H9 (cell line): ENCODE results near the gene NET1. TPM values are rescaled to one million over a fixed set of nuclear protein-coding genes. Genes with fewer than 3 reads are reported as not detected.

ENCODE experiments used
- DNase-seq: peaks from one replicate; pipeline ENCODE4 v3.0.0-alpha.2; 2017
- H2AFZ ChIP-seq: one replicate; pipeline ENCODE4 v1.6.1; 2013; ENCODE audit warnings: mild to moderate bottlenecking, low read length, control low read depth, moderate library complexity
- H2AK5ac ChIP-seq: 2 replicates; pipeline ENCODE4 v1.6.1; 2013; ENCODE audit warnings: low read length, control low read depth, mixed read lengths; ENCODE audit not compliant: insufficient read length
- H2BK120ac ChIP-seq: one replicate; pipeline ENCODE4 v1.6.1; 2013; ENCODE audit warnings: low read depth, mild to moderate bottlenecking, low read length, control low read depth, inconsistent platforms; ENCODE audit not compliant: poor library complexity, severe bottlenecking
- H2BK12ac ChIP-seq: 2 replicates; pipeline ENCODE4 v1.6.1; 2013; ENCODE audit warnings: low read length, control low read depth, mixed read lengths, low read depth; ENCODE audit not compliant: insufficient read length
- H2BK15ac ChIP-seq: 2 replicates; pipeline ENCODE4 v1.6.1; 2013; ENCODE audit warnings: low read depth, low read length, control low read depth
- H2BK20ac ChIP-seq: one replicate; pipeline ENCODE4 v1.6.1; 2013; ENCODE audit warnings: low read depth, mild to moderate bottlenecking, low read length, control low read depth, inconsistent platforms; ENCODE audit not compliant: poor library complexity, severe bottlenecking
- H2BK5ac ChIP-seq: 2 replicates; pipeline ENCODE4 v1.6.1; 2013; ENCODE audit warnings: low read length, control low read depth, mixed read lengths; ENCODE audit not compliant: insufficient read length
- H3K14ac ChIP-seq: 2 replicates; pipeline ENCODE4 v1.6.1; 2013; ENCODE audit warnings: low read length, control low read depth; ENCODE audit not compliant: insufficient read depth
- H3K18ac ChIP-seq: 2 replicates; pipeline ENCODE4 v1.6.1; 2013; ENCODE audit warnings: low read depth, mild to moderate bottlenecking, mixed read lengths, low read length, control low read depth; ENCODE audit not compliant: insufficient read length
- H3K23ac ChIP-seq: 2 replicates; pipeline ENCODE4 v1.6.1; 2013; ENCODE audit warnings: low read length, control low read depth, mixed read lengths, low read depth; ENCODE audit not compliant: insufficient read length
- H3K23me2 ChIP-seq: 2 replicates; pipeline ENCODE4 v1.6.1; 2013; ENCODE audit warnings: low read depth, mild to moderate bottlenecking, mixed read lengths, low read length, control low read depth; ENCODE audit not compliant: insufficient read length, poor library complexity, severe bottlenecking
- H3K27ac ChIP-seq: 2 replicates; pipeline ENCODE4 v1.5.1; 2013; ENCODE audit warnings: low read length, control low read depth, mixed read lengths, low read depth; ENCODE audit not compliant: insufficient read length
- H3K27me3 ChIP-seq: 2 replicates; pipeline ENCODE4 v1.6.1; 2013; ENCODE audit warnings: low read length, control low read depth, inconsistent platforms; ENCODE audit not compliant: insufficient read depth
- H3K4ac ChIP-seq: 2 replicates; pipeline ENCODE4 v1.6.1; 2013; ENCODE audit warnings: low read depth, mild to moderate bottlenecking, control low read depth, inconsistent platforms, low read length, moderate library complexity
- H3K4me1 ChIP-seq: 2 replicates; pipeline ENCODE4 v1.6.1; 2013; ENCODE audit warnings: low read length, control low read depth, inconsistent platforms; ENCODE audit not compliant: insufficient read depth
- H3K4me2 ChIP-seq: 2 replicates; pipeline ENCODE4 v1.6.1; 2013; ENCODE audit warnings: low read length, control low read depth, mixed read lengths; ENCODE audit not compliant: insufficient read length, insufficient read depth
- H3K56ac ChIP-seq: 2 replicates; pipeline ENCODE4 v1.6.1; 2013; ENCODE audit warnings: low read depth, mild to moderate bottlenecking, mixed read lengths, low read length, control low read depth; ENCODE audit not compliant: insufficient read length
- H3K79me1 ChIP-seq: 2 replicates; pipeline ENCODE4 v1.6.1; 2013; ENCODE audit warnings: low read depth, mild to moderate bottlenecking, moderate library complexity, low read length, control low read depth, inconsistent platforms; ENCODE audit not compliant: insufficient read depth, poor library complexity, severe bottlenecking
- H3K79me2 ChIP-seq: 2 replicates; pipeline ENCODE4 v1.6.1; 2013; ENCODE audit warnings: low read length, control low read depth, inconsistent platforms; ENCODE audit not compliant: insufficient read depth
- H3K9ac ChIP-seq: 2 replicates; pipeline ENCODE4 v1.6.1; 2013; ENCODE audit warnings: low read length, control low read depth, mixed read lengths; ENCODE audit not compliant: insufficient read length; ENCODE audit errors: extremely low read depth
- H3K9me3 ChIP-seq: one replicate; pipeline ENCODE4 v1.6.1; 2013; ENCODE audit warnings: low read depth, low read length, inconsistent platforms; ENCODE audit not compliant: control insufficient read depth
- H3T11ph ChIP-seq: one replicate; pipeline ENCODE4 v1.6.1; 2013; ENCODE audit warnings: mild to moderate bottlenecking, low read length, control low read depth, inconsistent platforms
- H4K20me1 ChIP-seq: one replicate; pipeline ENCODE4 v1.6.1; 2013; ENCODE audit not compliant: control insufficient read depth, insufficient read length, insufficient read depth
- H4K5ac ChIP-seq: 2 replicates; pipeline ENCODE4 v1.6.1; 2013; ENCODE audit warnings: low read depth, mild to moderate bottlenecking, mixed read lengths, low read length, control low read depth; ENCODE audit not compliant: insufficient read length
- H4K8ac ChIP-seq: replicated peaks from 2 replicates; pipeline ENCODE4 v1.6.1; 2013; ENCODE audit warnings: low read length, control low read depth, mixed read lengths, low read depth; ENCODE audit not compliant: insufficient read length
- H4K91ac ChIP-seq: 2 replicates; pipeline ENCODE4 v1.6.1; 2013; ENCODE audit warnings: low read depth, mild to moderate bottlenecking, moderate library complexity, mixed read lengths, low read length, control low read depth; ENCODE audit not compliant: insufficient read length
- H3K27ac Mint-ChIP-seq, 3 experiments: 2 replicates in 2 of 3; 3 replicates in 1 of 3; pipeline ENCODE4 v1.8.0; 2020 to 2021; ENCODE audit warnings: mixed read lengths in 3 of 3, mild to moderate bottlenecking in 1 of 3, moderate library complexity in 1 of 3
- H3K27me3 Mint-ChIP-seq: 2 replicates; pipeline ENCODE4 v1.8.0; 2021; ENCODE audit warnings: low read depth, mild to moderate bottlenecking, moderate library complexity, mixed read lengths
- H3K36me3 Mint-ChIP-seq, 3 experiments: 2 replicates in 2 of 3; 3 replicates in 1 of 3; pipeline ENCODE4 v1.8.0; 2020 to 2021; ENCODE audit warnings: low read depth in 3 of 3, mixed read lengths in 3 of 3; ENCODE audit not compliant: insufficient read depth in 1 of 3
- H3K4me1 Mint-ChIP-seq, 2 experiments: 2 replicates each; pipeline ENCODE4 v1.8.0; 2020; ENCODE audit warnings: mixed read lengths in 2 of 2
- H3K4me3 Mint-ChIP-seq, 2 experiments: 2 replicates in 1 of 2; 3 replicates in 1 of 2; pipeline ENCODE4 v1.8.0; 2020 to 2021; ENCODE audit warnings: mild to moderate bottlenecking in 2 of 2, mixed read lengths in 2 of 2, moderate library complexity in 1 of 2
- H3K9me3 Mint-ChIP-seq, 2 experiments: 2 replicates in 1 of 2; 3 replicates in 1 of 2; pipeline ENCODE4 v1.8.0; 2020; ENCODE audit warnings: mild to moderate bottlenecking in 2 of 2, mixed read lengths in 2 of 2, moderate library complexity in 1 of 2
- WGBS: extraction: QIAGEN DNeasy Blood & Tissue Kit; methylation state at CpG from one replicate; pipeline ENCODE4 v1.1.7; 2013; ENCODE audit warnings: missing lambda C conversion rate, low lambda C conversion rate, mixed read lengths; ENCODE audit not compliant: insufficient read length; ENCODE audit errors: extremely low coverage; 5-methylcytosine and 5-hydroxymethylcytosine counted together
- total RNA-seq: library from RNA; stranded (reverse); gene quantifications from 2 replicates; pipeline ENCODE4 v1.2.1, GENCODE V29; 2021
- TF ChIP-seq, protein P1 (sequence below): fragments of 200-600 bp; sonication (generic); conservative IDR thresholded peaks from 3 replicates; pipeline ENCODE4 v1.8.0; 2021; ENCODE audit warnings: antibody characterized with exemption, mild to moderate bottlenecking

Gene NET1
- total RNA-seq, 1 experiment from 2014 or later, result 50.6 TPM

DNA sequence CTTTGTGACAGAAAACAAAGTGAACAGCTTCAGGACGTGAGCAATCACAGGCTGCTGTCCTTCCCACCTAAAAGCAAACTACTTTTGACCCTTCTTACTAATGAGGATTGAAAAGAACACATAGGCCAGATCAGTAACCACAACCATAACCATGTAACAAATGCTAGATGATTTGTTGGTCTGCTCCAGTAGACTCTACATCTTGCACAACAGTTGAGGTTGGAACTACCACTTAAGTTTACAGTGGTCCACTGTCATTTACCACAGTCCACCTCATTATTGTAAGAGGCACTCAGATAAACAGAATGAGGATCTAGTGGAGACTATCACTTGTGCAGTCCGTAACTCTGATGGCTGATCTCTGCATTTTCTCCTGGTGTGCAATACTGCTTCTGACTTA lies 27.8 kb downstream of the NET1 start:
- H3T11ph ChIP-seq, result no peak overlapping the region
- no peak overlapping the region for H3K4ac ChIP-seq
- H3K4me1 Mint-ChIP-seq, result peaks cover 3 to 5% of the 10 kb centered on the region in 2 experiments; a peak in 1 of 4 replicates
- H4K5ac ChIP-seq, result no peak overlapping the region
- DNase-seq, result no peak
- no peak overlapping the region for H3K56ac ChIP-seq
- H4K91ac ChIP-seq, result no peak overlapping the region
- H3K36me3 Mint-ChIP-seq, result no peaks in the 10 kb centered on the region; a peak in 3 of 7 replicates
- H2BK20ac ChIP-seq, result no peak overlapping the region
- no peak overlapping the region for H2BK15ac ChIP-seq
- no peak overlapping the region for H2AK5ac ChIP-seq
- no peak overlapping the region for H3K4me3 Mint-ChIP-seq
- no peaks in the 10 kb centered on the region for H3K79me2 ChIP-seq
- no peak overlapping the region for H3K27ac ChIP-seq
- H2BK120ac ChIP-seq, result no peak overlapping the region
- H2BK12ac ChIP-seq, result no peak overlapping the region
- TF ChIP-seq, protein P1, sequence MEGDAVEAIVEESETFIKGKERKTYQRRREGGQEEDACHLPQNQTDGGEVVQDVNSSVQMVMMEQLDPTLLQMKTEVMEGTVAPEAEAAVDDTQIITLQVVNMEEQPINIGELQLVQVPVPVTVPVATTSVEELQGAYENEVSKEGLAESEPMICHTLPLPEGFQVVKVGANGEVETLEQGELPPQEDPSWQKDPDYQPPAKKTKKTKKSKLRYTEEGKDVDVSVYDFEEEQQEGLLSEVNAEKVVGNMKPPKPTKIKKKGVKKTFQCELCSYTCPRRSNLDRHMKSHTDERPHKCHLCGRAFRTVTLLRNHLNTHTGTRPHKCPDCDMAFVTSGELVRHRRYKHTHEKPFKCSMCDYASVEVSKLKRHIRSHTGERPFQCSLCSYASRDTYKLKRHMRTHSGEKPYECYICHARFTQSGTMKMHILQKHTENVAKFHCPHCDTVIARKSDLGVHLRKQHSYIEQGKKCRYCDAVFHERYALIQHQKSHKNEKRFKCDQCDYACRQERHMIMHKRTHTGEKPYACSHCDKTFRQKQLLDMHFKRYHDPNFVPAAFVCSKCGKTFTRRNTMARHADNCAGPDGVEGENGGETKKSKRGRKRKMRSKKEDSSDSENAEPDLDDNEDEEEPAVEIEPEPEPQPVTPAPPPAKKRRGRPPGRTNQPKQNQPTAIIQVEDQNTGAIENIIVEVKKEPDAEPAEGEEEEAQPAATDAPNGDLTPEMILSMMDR, result no peak
- no peak overlapping the region for H3K9ac ChIP-seq
- no peaks in the 10 kb centered on the region for H3K9me3 ChIP-seq
- H3K18ac ChIP-seq, result no peak overlapping the region
- no peak overlapping the region for H3K23ac ChIP-seq
- H4K20me1 ChIP-seq, result no peaks in the 10 kb centered on the region
- no peak overlapping the region for H3K27ac Mint-ChIP-seq
- H2BK5ac ChIP-seq, result no peak overlapping the region
- H3K14ac ChIP-seq, result no peak overlapping the region
- H3K23me2 ChIP-seq, result no peaks in the 10 kb centered on the region
- H3K9me3 Mint-ChIP-seq, result no peaks in the 10 kb centered on the region
- H3K4me2 ChIP-seq, result no peak overlapping the region
- no peaks in the 10 kb centered on the region for H3K27me3 ChIP-seq
- H2AFZ ChIP-seq, result no peak overlapping the region
- no peaks in the 10 kb centered on the region for H3K4me1 ChIP-seq
- no peaks in the 10 kb centered on the region for H3K79me1 ChIP-seq
- H4K8ac ChIP-seq, result no peak overlapping the region
- WGBS, result no CpG with 5 or more reads among the region's 2 CpGs
- no peaks in the 10 kb centered on the region for H3K27me3 Mint-ChIP-seq
